ENCODE data around the gene RAB3IP. TPM values are rescaled to one million over a fixed set of nuclear protein-coding genes. Genes with fewer than 3 reads are reported as not detected.

RAB3IP gene
- total and polyA plus RNA-seq, 8 donors: 29.5 to 54.3 (median 35.7) TPM

DNA sequence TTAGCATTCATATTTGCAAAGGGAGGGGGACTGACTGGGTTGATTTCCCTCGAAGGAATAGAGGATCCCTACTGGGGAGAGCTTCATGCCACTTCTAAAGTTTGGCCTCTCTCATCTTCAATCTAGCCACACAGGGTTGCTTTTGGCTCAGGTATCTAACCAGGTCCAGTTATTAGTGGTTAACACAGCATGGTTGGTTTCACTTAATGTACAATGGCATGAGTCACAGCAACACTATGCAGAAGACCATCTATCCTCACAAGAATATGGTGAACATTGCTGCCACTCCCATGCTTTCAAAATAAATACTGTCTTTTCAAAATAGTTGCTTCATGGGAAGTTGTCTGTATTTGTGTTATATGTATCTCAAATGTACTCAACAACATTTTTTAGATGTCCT lies 6.6 kb upstream of the RAB3IP start:
- no peak overlapping the region for H3K4me3 ChIP-seq
- H3K9me3 ChIP-seq: no peaks in the 10 kb centered on the region
- intact Hi-C loops (cut with DNase I): no loop called here
- no peaks in the 10 kb centered on the region for H3K4me1 ChIP-seq
- TF ChIP-seq, protein P1, sequence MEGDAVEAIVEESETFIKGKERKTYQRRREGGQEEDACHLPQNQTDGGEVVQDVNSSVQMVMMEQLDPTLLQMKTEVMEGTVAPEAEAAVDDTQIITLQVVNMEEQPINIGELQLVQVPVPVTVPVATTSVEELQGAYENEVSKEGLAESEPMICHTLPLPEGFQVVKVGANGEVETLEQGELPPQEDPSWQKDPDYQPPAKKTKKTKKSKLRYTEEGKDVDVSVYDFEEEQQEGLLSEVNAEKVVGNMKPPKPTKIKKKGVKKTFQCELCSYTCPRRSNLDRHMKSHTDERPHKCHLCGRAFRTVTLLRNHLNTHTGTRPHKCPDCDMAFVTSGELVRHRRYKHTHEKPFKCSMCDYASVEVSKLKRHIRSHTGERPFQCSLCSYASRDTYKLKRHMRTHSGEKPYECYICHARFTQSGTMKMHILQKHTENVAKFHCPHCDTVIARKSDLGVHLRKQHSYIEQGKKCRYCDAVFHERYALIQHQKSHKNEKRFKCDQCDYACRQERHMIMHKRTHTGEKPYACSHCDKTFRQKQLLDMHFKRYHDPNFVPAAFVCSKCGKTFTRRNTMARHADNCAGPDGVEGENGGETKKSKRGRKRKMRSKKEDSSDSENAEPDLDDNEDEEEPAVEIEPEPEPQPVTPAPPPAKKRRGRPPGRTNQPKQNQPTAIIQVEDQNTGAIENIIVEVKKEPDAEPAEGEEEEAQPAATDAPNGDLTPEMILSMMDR (IDR thresholded peaks at IDR 0.05): no peak
- no peaks in the 10 kb centered on the region for H3K36me3 ChIP-seq
- no peak overlapping the region for H3K27ac ChIP-seq
- DNase-seq: no peak
- no peak for ATAC-seq
- no peaks in the 10 kb centered on the region for H3K27me3 ChIP-seq

DNA sequence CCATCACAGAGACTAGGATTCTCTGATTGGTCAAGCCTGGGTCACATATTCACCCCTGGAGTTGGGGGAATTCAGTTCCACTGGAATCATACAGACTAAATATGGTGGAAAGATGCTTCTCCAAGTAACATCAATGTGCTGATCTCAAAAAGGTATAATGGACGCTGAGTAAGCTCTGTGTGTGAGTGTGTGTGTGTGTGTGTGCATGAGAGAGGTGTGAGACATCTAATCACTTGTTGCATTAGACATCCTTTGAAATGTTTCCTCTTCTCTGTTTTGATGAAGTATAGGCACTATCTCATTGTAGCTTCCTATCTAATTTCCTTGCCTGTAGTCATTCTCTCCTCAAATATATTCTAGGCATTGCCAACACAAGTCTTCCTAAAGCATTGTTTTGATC lies 5.0 kb upstream of the RAB3IP start:
- TF ChIP-seq, protein P1 (IDR thresholded peaks at IDR 0.05): no peak
- Histone ChIP-seq H3K4me1 (peaks cover 0 to 3% of the 10 kb centered on the region in 2 donors), H3K27me3 (no peaks in the 10 kb centered on the region), H3K36me3 (no peaks in the 10 kb centered on the region), H3K27ac (no peak overlapping the region), H3K9me3 (no peaks in the 10 kb centered on the region), H3K4me3 (no peak overlapping the region)
- DNase-seq (no peak), ATAC-seq (no peak)
- intact Hi-C loops (cut with DNase I): no loop called here

DNA sequence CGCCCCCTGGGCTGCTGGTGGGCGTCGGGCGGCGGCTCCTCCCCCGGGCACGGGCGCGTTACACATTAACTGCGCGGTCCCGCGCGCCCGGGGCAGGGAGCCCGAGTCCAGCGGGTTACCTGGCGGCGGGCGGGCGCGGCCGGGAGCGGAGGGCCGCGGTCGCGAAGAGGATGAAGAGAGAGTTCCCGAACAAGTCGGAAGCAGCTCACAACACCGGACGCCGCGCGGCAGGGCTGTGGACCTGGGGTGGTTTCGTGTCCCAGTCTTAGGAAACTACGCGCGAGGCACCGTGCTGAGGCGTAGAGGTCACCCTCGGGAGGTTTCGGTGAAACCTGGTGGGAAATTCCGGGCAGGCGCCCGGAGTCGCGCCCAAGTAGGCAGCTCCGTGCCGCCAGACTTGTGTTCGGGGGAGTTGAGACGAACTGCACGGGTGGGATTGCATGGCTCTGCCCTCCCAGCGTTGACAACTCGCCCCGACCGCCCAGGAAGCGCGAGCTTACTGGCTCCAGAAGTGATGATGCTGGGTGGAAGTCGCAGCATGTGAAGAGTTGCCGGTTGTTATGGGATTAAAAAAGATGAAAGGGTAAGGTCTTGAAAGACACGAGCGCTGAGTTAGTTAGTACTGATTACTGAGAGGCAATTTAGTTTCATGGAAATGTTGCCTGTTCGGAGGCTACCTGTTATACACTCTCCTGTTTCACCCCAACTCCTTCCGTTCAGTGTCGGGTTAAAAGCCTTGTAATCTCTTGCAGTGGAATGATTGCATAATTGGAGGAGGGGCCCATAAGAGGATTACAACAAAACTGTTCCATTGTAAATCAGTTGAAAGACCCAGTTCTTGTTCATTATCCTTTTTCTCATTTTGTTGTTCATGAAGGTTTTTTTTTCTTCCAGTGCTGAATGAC lies 879 bp downstream of the RAB3IP start:
- H3K4me3 ChIP-seq: peak overlapping the region; percentile 76 to 90
- peak; percentile 71 for ATAC-seq
- TF ChIP-seq, protein P1 (IDR thresholded peaks at IDR 0.05): no peak
- peak overlapping the region; percentile 82 to 87 for H3K27ac ChIP-seq
- no peaks in the 10 kb centered on the region for H3K9me3 ChIP-seq
- H3K36me3 ChIP-seq: no peaks in the 10 kb centered on the region
- intact Hi-C loops (cut with DNase I): no loop called here
- DNase-seq: peak; percentile 56 to 91 (median 74)
- no peaks in the 10 kb centered on the region for H3K27me3 ChIP-seq
- H3K4me1 ChIP-seq: peaks cover 0 to 12% of the 10 kb centered on the region in 2 donors

DNA sequence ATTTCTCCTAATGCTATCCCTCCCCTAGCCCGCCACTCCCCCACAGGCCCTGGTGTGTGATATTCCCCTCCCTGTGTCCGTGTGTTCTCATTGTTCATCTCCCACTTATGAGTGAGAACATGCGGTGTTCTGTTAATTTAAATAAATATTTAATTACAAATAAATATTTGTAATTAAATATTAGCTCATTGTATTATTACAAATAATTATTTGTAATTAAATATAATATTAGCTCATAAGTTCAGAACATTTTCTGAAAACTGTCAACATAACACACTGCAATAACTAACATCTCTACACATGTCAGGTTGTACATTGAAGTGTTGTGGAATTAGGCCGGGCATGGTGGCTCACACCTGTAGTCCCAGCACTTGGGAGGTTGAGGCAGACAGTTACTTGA lies 5.4 kb downstream of the RAB3IP start:
- peaks cover 0 to 10% of the 10 kb centered on the region in 2 donors for H3K4me1 ChIP-seq
- H3K9me3 ChIP-seq: no peaks in the 10 kb centered on the region
- no peaks in the 10 kb centered on the region for H3K36me3 ChIP-seq
- ATAC-seq: no peak
- no peak overlapping the region for H3K4me3 ChIP-seq
- DNase-seq: no peak
- TF ChIP-seq, protein P1 (IDR thresholded peaks at IDR 0.05): no peak
- intact Hi-C loops (cut with DNase I): no loop called here
- no peaks in the 10 kb centered on the region for H3K27me3 ChIP-seq
- H3K27ac ChIP-seq: no peak overlapping the region

DNA sequence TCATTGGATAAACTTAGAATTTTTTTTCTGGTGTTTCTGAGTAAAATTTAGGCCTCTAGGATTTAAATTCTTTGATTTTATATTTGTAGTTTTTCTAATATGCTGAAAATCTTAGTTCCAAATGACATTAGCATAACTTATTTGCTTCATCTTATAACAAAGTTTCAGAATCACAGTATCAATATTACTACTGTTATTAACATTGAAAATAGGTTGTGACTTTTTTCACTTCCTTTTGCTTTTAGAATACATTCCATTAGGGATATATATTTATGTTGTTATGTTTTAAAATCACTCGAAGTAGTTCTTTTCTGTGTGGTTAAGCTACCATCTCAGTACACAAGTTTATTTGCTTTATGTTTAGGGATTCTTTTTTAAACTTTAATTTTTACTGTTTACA lies 12.8 kb downstream of the RAB3IP start:
- ATAC-seq: no peak

More for the DNA sequence above, 12.8 kb downstream of the RAB3IP start:
- H3K4me1 ChIP-seq: no peaks in the 10 kb centered on the region
- no peaks in the 10 kb centered on the region for H3K27me3 ChIP-seq
- TF ChIP-seq, protein P1 (IDR thresholded peaks at IDR 0.05): no peak
- H3K4me3 ChIP-seq: no peak overlapping the region
- H3K27ac ChIP-seq: no peak overlapping the region
- peaks cover 0 to 15% of the 10 kb centered on the region in 2 donors for H3K36me3 ChIP-seq
- no peaks in the 10 kb centered on the region for H3K9me3 ChIP-seq
- no peak for DNase-seq
- intact Hi-C loops (cut with DNase I): no loop called here

All from left lung (tissue), 10 donors.